ENCODE data around the gene MBD6. TPM values are rescaled to one million over a fixed set of nuclear protein-coding genes. Genes with fewer than 3 reads are reported as not detected.
A peak's percentile ranks its signal among the peaks of the same experiment; 100 is the strongest.

The MBD6 gene
- total and polyA plus RNA-seq, 2 of the 13 experiments (the other 11 are each of a cell fraction or from before 2014, with no cell fraction given): 4.1 to 5.9 TPM

GRCh38 chr12:57481671-57482070, 41.0 kb upstream of the MBD6 start:
- intact Hi-C loops (cut with micrococcal nuclease; ENCODE audit: unreplicated experiment) (no loop called here), in situ Hi-C loops (cut with HindIII; ENCODE audit: extremely low pct_ligation_motif_present, low pct_unique_long_range_greater_than_20kb) (no loop called here)
- Histone ChIP-seq H3K9ac (ENCODE audit: insufficient read depth, low read depth, low read length) (no peak overlapping the region), H3K79me2 (ENCODE audit: insufficient read depth, low read length) (no peaks in the 10 kb centered on the region), H3K4me2 (ENCODE audit: low read depth, low read length) (no peak overlapping the region), H2AFZ (ENCODE audit: low read length) (no peak overlapping the region), H3K27me3 (ENCODE audit: control insufficient read depth in 1 of 2, insufficient read depth in 2 of 2, low read length in 2 of 2) (peaks cover 1 to 36% of the 10 kb centered on the region in 2 experiments; a peak in 4 of 5 replicates), H3K4me1 (ENCODE audit: insufficient read depth, low read length) (peaks cover 21% of the 10 kb centered on the region), H3K9me3 (ENCODE audit: low read length) (no peaks in the 10 kb centered on the region), H3K4me3 (replicated peaks in 1 of 3; ENCODE audit: insufficient read depth in 1 of 3, low read depth in 2 of 3, low read length in 3 of 3) (no peak overlapping the region), H4K20me1 (ENCODE audit: insufficient read depth, low read length) (no peaks in the 10 kb centered on the region), H3K27ac (ENCODE audit: extremely low read length, insufficient read depth, low read length) (no peak overlapping the region), H3K36me3 (replicated peaks in 1 of 2; ENCODE audit: control insufficient read depth in 1 of 2, insufficient read depth in 2 of 2, low read length in 2 of 2) (no peaks in the 10 kb centered on the region)
- TF ChIP-seq MYC (CRISPR knock-in tag; IDR thresholded peaks at IDR 0.05; ENCODE audit: borderline replicate concordance) (no peak), RXRB (CRISPR knock-in tag; IDR thresholded peaks at IDR 0.05; ENCODE audit: borderline replicate concordance) (no peak), CEBPB (IDR thresholded peaks at IDR 0.05; ENCODE audit: borderline replicate concordance, low read depth, low read length) (peak; percentile 15; the same call in 1 of the 2 replicates), FOSL1 (CRISPR knock-in tag; IDR thresholded peaks at IDR 0.05; ENCODE audit: borderline replicate concordance) (no peak), ZNF558 (CRISPR knock-in tag; IDR thresholded peaks at IDR 0.05; ENCODE audit: borderline replicate concordance) (no peak), RFX1 (IDR thresholded peaks at IDR 0.05) (no peak), SIN3B (IDR thresholded peaks at IDR 0.05; ENCODE audit: low read length) (no peak)
- no peak for DNase-seq (ENCODE audit: low spot score)
- ChIA-PET CTCF (ENCODE audit: low intra/inter-chr PET ratio, low total read pairs) (no interaction called here), POLR2A (interaction anchor here (0.6 kb wide), 1 partner anchor 21 kb away, joined by 3 read pairs; no protein-coding TSS in a partner anchor)
- FAIRE-seq: no peak
- WGBS (ENCODE audit: low lambda C conversion rate): 82% methylated on average over 1 of the region's 1 CpG
- BruUV-seq (replicated peaks): no TSS peak
- ATAC-seq: no peak

- CTCF ChIA-PET (ENCODE audit: low intra/inter-chr PET ratio, low total read pairs): no interaction called here
- TF ChIP-seq TFDP2 (CRISPR knock-in tag; IDR thresholded peaks at IDR 0.05) (no peak), ZNF33B (CRISPR knock-in tag; IDR thresholded peaks at IDR 0.05) (no peak), RNF2 (conservative IDR thresholded peaks at IDR 0.05; ENCODE audit: low read depth) (no peak), ZNF747 (CRISPR knock-in tag; IDR thresholded peaks at IDR 0.05; ENCODE audit: borderline replicate concordance) (no peak), REL (CRISPR knock-in tag; conservative IDR thresholded peaks at IDR 0.05) (no peak), ZNF589 (CRISPR knock-in tag; conservative IDR thresholded peaks at IDR 0.05) (no peak)
- ATAC-seq: no peak
- Histone ChIP-seq H3K9ac (ENCODE audit: insufficient read depth, low read depth, low read length) (no peak overlapping the region), H3K79me2 (ENCODE audit: insufficient read depth, low read length) (peaks cover 6% of the 10 kb centered on the region), H4K20me1 (ENCODE audit: insufficient read depth, low read length) (no peaks in the 10 kb centered on the region), H3K9me3 (ENCODE audit: low read length) (no peaks in the 10 kb centered on the region), H2AFZ (ENCODE audit: low read length) (no peak overlapping the region), H3K4me2 (ENCODE audit: low read depth, low read length) (no peak overlapping the region), H3K27ac (ENCODE audit: extremely low read length, insufficient read depth, low read length) (no peak overlapping the region), H3K4me3 (replicated peaks in 1 of 3; ENCODE audit: insufficient read depth in 1 of 3, low read depth in 2 of 3, low read length in 3 of 3) (no peak overlapping the region), H3K27me3 (ENCODE audit: control insufficient read depth in 1 of 2, insufficient read depth in 2 of 2, low read length in 2 of 2) (peaks cover 1 to 23% of the 10 kb centered on the region in 2 experiments; a peak in 3 of 5 replicates), H3K36me3 (replicated peaks in 1 of 2; ENCODE audit: control insufficient read depth in 1 of 2, insufficient read depth in 2 of 2, low read length in 2 of 2) (no peaks in the 10 kb centered on the region), H3K4me1 (ENCODE audit: insufficient read depth, low read length) (peaks cover 9% of the 10 kb centered on the region)
- in situ Hi-C loops (cut with HindIII; ENCODE audit: extremely low pct_ligation_motif_present, low pct_unique_long_range_greater_than_20kb) (no loop called here), intact Hi-C loops (cut with micrococcal nuclease; ENCODE audit: unreplicated experiment) (no loop called here)
- FAIRE-seq: no peak
- BruUV-seq (replicated peaks): no TSS peak
- POLR2A ChIA-PET: no interaction called here
- no peak for DNase-seq (ENCODE audit: low spot score)
- WGBS (ENCODE audit: low lambda C conversion rate): 37% methylated on average over 5 of the region's 5 CpGs
These were observed 39.2 kb upstream of the MBD6 start for GRCh38 chr12:57483466-57483865.

Measured in HepG2 (cell line).